ENCODE results near the gene TENM3.

The TENM3 gene

DNA sequence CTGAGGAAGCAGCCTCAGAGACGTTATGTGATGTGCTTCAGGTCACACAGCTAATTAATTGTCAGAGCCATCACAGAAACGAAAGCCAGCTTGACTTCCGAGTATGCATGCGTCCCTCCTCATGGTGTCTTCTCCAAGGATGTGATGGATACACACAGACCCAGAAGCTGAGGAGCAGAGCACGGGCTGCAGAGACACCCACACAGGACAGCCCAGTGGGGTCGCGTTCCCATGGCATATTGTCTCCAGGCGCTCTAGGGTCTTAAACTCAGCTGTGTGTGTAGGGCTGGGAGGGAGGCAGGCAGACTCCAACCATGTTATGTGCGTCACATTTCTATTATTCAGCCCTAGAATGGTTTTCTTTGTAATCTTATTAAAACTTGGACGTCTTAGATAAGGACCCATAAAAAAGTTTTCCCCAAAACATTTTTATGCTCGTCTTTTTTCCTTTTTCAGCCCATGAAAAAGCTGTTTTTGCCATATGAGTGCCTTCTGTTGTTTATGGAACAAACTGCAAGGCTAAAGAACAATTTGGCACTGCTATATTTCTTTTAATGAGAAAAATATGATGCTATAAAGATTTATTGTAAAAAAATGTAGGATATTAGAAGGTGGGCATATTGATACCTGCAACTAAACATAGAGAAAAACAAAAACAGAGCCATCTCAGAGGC is 48.5 kb downstream of the TENM3 start:
- DNase-seq, result no peak

DNA sequence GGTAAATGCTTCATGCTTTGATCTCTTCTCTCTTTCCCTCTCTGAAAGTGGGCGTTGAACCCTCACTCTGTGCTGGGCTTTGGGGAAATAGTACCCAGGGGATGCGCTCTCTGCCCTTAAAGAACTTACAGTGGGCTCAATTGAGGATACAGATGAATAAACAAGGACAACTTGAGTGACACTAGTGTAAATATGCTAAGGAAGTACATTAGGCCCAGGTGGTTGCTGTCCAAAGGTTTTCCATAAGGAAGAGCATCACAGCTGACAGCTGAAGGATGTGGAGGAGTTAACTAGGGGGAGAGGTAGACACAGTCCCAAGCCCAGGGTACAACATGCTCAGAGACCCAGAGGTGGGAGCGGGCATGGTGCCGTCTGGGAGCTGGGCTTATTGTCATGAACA is 49.4 kb downstream of the TENM3 start:
- DNase-seq, result no peak

DNA sequence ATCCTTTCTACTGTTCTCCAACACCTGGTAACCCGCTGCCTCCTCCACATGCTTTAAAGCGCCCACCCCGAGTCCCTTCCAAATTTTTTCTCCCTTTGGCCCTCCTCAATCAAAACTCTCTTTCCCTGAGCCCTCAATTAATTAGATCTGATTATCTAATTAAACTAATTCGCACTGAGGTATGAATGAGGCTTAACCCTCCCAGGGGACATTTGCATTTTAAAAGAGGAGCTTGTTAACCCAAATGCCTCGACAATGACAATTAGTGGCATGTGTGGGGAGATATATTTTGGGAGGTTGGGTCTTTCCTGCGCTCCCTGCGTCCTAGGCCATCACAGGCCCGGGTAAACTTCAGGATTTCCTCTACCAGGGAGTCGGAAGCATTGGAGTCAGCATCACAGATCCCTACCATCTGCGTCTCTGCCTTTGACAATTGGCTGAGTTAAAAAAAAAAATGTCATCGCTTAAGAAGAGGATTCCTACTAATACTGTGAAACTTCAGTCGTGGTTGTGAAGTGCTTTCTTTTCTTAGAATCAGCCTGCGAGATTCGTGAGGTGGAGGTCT is 50.6 kb downstream of the TENM3 start:
- no peak for DNase-seq

DNA sequence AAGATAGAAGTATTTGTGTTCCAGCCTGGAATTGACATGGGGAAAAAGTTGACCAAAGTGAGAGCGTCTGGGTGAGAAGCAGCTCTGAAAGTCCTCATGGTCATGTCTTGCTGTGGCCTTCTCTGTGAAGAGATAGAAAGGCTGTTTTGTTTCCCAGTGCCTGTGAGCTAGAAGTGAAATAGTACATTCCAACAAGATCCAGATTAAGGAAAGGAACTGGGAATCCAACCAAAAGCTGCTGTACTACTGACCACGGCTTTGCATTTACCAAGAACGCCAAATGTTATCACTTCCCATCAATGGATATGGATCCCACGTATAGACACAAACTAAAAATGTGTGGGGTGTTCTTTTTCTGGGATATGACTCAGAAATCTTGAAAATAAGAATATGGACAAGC is 51.2 kb downstream of the TENM3 start:
- DNase-seq, result no peak

DNA sequence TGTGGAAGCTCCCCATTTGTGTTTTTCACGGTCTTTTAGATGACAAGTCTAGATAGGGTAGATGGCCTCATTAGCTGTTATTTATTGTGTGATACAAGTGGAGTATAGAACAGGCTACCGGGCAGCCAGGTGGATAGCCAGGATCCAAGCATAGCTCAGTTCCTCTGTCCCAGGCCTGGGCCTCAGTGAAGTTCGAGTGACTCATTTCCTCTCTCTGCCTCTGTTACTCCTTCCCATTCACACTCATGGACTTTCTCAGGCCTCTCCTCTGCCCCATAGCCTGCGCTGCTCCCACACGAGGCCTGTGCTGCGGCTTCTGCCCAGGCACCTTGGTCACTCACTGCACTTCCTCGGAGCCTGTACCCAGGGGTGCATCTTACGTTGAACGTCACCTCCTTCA is 54.5 kb downstream of the TENM3 start:
- DNase-seq, result no peak

DNA sequence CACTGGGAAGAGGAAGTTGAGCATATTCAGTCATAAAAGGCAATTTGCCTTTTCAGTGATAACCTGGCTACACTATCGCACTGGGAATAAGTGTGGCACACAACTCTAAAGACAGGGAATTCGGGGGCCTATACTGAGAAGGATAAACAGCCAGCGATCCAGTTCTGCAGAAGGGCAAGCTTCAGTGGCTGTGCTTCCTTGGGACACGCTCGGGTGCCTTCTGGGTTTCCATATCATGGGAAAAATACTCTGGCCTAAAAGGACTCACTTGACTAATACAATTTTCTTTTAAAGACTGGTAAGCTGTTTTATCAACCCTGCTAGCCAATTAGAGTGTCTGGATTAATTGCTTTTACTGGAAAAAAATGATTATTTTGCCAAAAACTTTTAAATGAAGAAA is 58.5 kb downstream of the TENM3 start:
- DNase-seq, result no peak

DNA sequence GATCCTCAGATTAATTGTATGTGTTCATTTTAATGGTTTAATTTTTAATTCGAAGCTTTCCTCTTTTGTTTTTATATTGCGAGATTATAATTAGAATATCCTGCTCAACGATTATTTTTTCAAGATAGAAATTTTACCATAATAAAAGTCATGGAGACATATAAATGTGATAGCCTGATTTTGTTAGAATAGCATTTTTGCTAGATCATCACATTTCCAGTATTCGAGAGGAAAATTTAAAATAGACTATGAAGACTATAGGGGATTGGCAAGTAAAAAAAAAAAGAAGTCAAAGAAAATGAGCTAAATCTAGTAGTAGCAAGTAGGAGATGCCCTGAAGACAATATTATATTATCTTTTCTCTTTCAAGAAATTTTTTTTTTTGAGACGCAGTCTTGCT is 60.6 kb downstream of the TENM3 start:
- no peak for DNase-seq

DNA sequence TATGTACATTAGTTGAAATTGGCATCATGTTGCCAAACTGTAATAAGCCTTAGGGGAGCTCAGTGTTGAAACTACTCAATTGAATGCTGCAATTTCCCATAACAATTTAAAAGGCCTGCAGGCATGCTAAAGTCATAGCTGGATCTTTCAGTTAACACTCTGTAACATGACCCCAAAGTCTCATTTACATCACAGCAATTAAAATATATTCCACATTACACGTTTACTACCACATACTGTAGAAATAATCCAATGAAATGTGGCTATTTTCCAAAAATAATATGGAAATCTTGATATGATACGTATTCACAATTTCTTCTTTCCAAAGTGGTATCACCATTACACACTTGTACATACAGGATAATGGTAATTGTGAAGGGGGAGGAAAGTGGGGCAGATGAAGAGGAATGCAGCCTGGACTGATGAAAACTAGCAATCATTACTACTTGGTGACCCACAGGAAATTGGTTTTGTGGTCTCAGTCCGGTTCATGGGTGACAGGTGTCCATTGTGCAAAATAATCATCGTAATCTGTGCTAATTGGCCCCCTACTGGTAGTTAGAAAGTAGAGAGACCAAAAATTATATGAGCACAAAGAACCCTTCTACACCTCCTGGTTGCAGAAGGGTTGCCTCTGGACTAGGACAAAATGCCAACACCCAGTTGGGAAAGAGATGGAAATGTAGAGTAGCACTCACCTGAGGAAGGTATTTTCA is 63.7 kb downstream of the TENM3 start:
- no peak for DNase-seq

DNA sequence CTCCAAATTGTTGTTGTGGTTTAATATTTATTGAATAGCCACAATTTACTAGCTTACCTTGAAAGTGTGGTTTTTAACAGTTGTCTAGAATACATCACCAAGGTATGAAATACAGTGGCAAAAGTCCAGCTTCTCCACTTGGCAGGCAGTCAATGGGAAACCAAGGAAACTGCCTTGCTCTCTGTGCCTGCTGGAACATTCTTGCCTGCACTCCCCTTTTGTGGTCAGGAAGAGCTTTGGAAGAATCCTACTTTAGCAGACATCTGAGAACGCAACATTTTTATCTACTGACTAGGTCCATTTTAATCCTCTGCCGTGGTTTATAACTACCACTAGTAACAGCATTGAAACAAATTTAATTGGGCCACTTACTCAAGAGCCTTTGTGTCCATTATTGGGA is 64.5 kb downstream of the TENM3 start:
- DNase-seq, result peak; percentile 49

DNA sequence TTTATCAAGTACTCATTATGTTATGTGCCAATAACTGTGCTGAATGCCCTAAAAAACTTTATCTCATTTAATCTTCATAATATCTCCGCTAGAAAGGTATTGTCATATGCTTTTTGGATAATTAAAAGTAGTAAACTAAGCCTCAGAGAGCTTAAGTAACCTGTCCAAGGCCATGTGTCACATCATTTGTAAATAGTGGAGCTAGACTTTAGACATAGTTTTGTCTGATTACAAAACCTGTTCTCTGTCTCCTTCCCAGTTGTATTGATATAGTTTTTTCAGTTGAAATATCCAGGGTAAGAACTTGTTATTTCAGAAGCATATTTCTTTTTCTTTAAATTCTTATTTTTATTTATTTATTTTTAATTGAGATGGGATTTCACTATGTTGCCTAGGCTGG is 66.7 kb downstream of the TENM3 start:
- DNase-seq, result no peak

DNA sequence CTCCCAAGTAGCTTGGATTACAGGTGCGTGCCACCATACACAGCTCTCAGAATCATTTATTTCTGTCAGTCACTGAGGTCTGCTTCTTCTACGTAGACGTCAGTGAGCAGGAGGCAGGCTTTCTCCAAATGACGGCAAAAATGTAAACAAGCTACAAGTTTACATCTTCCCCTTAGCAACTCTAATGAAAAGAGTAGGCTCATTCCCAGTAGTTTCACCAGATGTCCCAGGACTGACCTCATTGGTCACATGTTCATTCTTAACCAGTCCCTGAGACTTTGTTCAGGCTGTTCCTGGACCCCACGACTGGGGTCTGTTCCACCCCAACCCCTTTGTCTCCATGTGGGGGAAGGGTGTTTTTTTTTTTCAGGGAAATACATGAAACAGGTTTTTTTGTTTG is 67.1 kb downstream of the TENM3 start:
- no peak for DNase-seq

DNA sequence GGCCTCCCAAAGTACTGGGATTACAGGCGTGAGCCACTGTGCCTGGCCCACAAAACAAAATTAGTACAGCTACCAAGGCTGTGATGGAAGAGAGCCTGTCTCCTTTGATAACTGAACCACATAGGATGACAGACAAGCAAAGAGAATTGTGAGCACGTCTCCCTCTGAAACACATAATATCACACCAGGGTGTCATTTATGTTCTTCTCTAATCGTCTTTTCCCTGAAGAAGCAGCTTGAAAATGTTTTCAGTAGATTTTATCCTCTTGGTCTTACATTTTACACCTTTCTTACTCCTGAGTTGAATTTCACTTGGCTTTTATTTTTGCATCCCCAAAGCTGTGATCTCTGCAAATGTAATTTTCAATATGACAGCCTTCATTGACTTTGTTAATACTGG is 67.8 kb downstream of the TENM3 start:
- no peak for DNase-seq

DNA sequence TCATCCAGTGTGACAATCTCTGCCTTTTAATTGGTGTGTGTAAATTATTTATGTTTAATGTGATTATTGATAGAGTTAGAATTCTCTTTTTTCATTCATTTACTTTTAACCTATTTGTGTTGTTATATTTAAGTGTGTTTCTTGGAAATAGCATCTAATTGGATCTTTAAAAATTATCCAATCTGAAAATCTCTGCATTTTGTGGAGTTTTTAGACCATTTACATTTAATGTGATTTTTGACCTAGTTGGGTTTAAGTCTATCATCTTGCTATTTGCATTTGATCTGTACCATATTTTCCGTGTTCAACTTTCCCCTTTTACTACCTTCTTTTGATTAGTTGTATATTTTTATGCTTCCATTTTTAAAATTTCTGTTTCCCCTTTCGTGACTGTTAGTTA is 71.3 kb downstream of the TENM3 start:
- DNase-seq, result no peak

DNA sequence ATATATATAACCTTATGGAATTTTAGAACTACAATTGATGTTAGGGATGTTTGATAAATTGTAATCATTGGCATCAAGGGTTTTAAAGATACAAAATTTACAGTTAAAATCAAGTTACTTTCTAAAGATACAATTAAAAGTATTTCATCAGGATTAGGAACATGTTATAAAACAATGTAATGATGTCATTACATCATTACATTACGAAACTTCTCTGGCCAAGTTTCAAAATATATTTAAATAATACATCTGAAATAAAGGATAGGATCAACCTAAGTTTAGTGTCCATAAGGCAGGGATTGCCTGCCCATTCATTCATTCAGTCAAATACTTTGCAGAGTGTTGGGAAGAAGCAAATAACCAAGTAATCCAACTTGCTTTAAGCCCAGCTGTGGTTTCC is 75.1 kb downstream of the TENM3 start:
- no peak for DNase-seq

DNA sequence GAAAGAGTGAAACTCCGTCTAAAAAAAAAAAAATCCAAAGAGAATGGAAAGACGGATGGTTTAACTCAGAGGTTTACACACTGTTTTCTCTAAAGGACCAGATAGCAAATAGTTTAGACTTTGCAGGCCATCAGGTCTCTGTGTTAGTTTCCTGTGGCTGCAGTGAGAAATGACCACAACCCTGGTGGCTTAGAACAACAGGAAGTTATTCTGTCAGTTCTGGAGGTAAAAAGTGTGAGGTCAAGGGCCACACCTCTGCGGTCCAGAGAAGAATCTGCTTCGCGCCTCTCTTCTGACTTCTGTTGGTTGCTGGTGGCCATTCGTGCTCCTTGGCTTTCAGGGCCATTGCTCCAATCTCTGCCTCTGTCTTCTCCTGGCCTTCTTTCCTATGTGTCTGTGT is 76.9 kb downstream of the TENM3 start:
- DNase-seq, result no peak

DNA sequence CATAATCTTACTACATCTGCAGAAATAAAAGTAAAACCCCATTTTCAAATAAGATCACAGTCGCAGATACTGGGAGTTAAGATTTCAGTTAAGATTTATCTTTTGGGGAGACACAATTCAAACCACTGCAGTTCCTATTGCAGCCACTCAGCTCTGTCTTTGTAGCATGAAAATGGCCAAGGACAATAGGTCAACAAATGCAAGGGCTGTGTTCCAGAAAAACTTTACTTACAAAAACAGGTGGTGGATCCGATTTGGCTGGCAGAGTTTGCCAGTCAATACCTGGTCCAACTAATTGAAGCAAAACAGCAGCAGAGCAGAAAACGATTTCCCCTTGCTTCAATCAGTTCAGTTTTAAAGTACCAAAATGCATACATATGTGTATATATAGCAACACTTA is 77.4 kb downstream of the TENM3 start:
- no peak for DNase-seq

DNA sequence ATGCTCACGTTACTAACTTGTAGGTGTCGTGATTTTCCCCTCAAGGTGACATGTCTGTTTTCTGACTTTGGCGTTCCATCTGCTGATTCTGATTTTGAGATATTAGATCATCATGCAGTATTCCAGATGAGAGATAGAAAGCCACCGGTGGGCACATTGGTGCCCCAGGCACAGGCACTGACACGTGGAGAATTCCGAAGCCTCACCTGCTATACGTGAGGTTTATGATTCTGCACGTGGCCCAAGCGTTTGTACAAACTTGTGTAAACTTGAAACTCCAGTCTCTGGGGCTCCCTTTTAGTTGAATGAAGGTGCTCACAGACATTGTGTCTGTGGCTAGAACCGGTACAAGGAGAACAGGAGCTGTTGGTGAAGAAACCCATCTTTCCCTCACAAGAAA is 81.1 kb downstream of the TENM3 start:
- no peak for DNase-seq

DNA sequence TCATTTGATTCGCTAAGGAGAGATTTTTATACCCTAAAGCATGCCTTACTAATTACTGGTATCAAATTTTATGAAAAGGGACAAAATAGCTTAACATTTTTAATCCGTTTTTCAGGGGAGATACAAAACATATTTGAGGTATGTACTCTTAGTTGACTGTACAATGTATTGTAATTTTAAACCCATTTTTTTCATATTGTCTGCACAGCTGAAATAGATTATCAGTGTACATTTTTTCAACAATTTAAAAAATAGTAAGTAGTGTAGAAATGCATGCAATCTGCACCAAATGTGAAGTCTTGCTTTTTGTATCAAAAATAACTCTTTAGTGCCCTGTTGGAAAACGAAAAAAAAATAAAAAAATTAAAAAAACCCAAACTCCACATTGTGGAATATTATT is 82.2 kb downstream of the TENM3 start:
- no peak for DNase-seq

DNA sequence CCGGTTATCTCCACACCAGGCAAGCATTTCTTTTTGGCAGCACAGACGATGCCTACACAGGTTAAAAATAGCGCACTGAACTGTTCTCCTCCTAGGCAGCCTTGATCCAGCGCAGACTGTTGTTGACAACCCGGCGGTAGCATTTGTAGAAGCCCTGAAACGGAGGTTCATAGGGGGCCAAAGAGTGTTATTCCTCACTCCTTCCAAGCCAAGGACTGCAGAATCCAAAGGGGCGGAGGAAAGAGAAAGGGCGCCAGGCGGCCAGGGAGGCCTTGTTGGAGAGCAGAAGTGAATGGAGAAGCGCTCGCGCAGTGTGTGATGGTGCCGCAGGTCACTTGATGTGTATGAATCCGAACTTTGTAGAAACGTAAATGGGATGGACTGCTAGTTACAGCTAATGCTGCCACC is 82.7 kb downstream of the TENM3 start:
- DNase-seq, result no peak

DNA sequence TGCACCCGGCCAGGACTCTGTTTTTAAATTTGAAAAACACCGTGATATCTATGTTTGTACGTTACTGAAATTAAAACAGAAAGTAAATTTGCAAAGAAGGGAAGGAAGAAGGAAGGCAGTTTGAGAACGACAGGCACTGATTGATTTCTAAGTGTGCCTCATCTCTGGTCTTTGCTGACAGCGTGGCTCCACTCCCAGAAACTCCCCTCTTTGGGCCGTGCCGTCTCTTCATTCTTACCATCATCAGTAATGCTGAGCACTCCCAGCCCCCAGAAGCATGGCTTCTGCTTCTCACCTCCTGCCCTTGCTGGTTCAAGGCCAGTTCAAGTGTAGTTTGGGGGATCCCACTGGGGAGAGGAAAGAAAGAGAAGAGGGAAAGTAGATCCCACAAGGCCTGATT is 85.3 kb downstream of the TENM3 start:
- no peak for DNase-seq

DNA sequence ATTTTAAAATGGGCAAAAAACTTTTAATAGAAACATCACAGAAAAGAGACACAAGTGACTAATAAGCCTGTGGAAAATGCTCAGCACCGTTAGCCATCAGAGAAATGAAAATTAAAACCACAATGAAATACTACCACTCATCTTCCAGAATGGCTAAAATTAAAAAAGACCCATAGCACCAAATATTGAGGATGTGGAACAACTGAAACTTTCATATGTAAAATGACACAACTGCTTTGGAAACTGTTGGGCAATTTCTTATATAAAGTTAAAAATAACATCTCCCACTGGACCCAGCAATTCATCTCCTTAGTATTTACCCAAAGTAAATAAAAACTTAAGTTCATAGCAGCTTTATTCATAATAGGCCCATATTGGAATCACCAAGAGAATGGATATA is 94.2 kb downstream of the TENM3 start:
- no peak for DNase-seq

DNA sequence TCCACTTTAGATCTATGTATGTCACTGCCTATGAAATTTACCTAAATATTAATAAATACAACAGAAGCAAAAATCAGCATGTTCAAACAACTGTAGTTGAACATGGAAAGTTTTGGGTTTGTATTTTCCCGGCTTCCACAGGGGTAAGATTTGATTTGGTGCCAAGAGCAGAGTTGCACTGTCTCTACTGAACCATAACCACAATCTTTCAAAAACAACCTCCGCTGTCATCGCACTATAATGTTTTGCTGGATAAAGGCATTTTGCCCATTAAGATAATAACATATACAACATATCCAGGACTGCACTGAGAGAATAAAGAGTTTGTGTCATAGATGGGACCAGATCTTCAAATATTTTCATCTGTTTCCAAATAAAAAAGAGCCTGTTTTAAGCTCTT is 94.9 kb downstream of the TENM3 start:
- DNase-seq, result no peak

DNA sequence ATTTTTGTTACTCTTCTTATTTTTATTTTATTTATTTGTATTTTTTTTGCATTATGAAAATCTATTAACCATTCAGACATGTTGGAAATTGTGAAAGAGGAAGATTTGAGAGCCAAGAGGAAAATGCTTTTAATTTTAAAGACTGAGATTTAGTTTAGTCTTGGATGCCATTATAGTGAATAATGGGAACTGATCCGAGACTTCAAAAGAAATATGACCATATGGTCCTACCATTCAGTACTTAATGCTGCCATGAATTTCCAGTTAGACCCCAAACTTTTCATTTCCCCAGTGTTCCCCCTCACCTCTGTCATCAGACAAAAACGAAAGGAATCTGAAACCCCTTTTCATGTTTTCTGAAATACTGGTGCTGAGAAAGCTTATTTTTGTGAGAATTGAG is 95.5 kb downstream of the TENM3 start:
- DNase-seq, result no peak

DNA sequence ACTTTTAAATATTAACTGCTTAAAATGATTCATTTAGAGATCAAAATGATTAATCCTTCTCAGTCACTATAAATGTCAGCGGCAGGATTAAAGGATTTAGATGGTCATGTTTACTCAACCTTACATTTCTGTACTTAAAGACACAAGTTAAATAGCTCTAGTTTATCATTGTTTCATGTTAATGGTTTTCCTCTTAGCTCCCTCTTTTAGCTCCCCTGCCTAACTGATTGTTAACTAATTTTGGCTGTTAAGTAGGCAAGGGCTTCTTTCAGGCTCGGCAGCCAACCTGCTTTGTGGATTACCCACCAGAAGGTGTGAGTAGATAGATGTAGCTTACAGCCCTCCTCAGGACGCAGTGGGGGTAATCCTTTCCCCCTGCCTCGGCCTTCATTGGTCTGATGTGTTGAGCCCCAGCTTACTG is 96.0 kb downstream of the TENM3 start:
- DNase-seq, result no peak

DNA sequence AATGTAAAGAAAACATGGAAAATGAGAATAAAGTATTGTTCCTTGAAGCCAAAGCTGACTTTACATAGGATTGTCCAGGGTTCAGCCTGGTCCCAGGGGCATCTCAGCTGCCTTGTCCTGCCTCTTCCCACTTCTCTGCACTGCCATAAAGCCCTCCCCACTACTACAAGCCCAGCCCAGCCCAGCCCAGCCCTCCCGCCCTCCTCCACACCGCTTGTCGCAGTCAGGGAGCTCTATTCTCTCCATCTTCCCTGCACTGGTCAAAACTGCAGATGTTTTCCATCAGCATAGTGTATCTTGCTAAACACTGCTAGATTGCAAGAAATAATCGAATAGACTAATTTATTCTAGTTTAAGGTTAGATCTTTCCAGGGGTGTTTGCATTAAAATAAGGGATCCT is 100.3 kb downstream of the TENM3 start:
- DNase-seq, result no peak

Data from NCI-H2029 (cell line).